Measurements from ENCODE around the gene SAP130.
A peak's percentile ranks its signal among the peaks of the same experiment; 100 is the strongest.

SAP130 gene
- total RNA-seq = 36.8 reads per million, percentile 61 among the genes with 10 or more reads in this experiment

DNA sequence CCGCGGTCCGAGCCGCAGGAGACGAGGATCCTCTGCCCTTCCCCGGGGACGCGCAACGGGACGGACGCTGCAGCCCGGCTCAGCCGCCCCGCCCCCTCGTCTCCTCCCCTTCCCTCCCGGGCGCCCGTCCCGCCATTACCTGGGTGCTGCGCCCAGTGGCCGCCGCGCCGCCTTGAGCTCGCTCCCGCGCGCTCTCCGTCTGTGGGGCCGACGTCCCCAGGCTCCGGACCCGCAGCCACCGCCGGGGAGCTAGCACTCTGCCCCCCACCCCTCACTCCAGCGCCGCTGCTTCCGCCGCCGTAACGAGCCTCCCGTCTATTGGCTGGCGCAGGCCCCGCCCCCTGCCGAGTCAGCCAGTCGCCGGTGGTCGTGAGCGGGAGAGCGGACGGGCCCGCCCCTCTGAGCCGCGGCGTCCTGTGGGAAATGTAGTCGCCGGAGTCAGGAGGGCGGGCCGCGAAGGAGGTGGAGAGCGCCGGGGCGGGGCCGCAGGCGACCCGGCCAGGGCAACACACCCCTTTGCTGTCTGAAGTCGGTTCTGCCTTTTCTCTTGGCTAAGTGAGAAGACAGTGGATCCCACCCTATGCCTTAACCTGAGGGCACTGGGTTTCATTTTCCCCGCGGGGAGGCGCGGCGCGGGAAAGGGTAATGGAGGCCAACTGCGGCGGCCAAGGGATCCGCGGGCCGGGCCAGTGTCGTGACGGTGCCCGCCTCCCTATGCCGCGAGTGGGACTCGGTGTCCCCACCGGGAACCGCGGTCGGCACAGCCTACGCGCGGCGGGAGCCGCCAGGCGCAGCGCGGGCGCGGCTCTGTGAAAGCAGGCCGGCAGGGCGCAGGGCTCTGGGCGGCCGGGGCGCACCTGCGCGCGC lies at the start of gene SAP130:
SAP130 (minus strand) TSS at position 259 of the 867 bp plus-strand sequence. CDS start 1,767 bp downstream, outside the sequence.
- DNase-seq = peak; percentile 98

- no peak for DNase-seq
Measured at GRCh38 chr2:128076461-128077106, 48.7 kb upstream of the SAP130 start.

DNA sequence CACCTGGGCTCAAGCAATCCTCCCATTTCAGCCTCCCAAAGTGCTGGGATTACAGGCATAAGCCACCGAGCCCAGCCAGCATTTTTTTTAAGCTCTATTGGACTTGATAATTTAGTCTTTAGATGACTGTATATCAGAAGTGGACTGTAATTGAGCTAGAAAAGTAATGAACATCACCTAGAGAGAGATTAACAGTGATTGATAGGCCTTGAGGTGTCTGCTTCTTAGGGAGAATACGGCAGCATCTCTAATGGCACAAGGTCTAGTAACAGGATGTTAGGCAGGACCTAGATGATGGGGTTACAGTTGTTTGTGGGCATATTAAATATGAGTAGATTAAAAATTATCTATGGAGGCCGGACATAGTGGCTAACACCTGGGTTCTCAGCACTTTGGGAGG lies 45.4 kb upstream of the SAP130 start:
- no peak for DNase-seq

DNA sequence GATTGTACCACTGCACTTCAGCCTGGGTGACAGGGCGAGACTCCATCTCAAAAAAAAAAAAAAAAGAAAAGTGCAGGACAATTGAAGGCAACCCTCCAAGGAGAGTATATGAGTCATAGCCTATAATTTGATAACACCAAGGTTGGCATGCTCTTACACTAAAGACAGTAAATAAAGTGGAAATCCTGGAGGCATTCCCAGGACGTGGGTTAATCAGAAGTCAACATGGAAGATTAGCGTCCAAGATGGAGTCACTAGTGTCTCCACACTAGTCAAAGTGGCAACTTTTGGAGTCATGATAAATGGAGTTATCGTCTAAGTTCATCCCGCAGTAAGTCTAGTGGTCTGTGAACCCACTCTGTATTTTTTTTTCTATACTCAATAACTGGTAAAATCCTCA lies 41.9 kb upstream of the SAP130 start:
- DNase-seq = no peak

- DNase-seq = no peak
Measured at GRCh38 chr2:128064353-128064752, 36.5 kb upstream of the SAP130 start.

- DNase-seq = no peak
Measured at GRCh38 chr2:128062571-128062970, 34.7 kb upstream of the SAP130 start.

DNA sequence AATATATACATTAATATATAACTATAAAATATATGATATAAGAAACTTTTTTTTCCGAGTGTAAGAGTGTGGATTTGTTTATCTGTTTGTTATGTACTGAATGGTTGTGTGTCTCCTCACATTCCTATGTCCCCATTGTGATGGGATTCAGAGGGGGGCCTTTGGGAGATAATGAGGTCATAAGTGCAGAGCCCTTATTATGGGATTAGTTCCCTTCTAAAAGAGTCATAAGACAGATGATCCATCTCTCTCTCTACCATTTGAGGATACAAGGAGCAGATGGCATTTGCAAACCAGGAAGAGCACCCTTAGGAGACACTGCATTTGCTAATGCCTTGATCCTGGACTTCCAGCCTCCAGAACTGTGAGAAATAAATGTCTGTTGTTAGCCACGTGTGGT lies 30.3 kb upstream of the SAP130 start:
- DNase-seq = no peak

DNA sequence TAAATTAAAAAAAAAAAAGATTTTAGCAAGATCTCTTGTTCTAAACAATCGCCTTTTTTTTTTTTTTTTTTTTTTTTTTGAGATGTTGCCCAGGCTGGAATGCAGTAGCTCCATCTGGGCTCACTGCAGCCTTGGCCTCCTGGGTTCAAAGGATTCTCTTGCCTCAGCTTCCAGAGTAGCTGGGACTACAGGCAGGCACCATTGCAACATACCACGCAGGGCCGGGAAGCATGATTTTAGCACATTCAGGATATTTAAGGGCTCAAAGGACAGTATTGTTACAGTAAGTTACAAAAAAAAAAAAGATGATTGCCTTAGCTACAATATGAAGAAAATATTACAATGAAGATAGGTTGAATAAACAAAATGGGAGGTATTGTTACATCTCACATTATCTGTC lies 29.5 kb upstream of the SAP130 start:
- no peak for DNase-seq

DNA sequence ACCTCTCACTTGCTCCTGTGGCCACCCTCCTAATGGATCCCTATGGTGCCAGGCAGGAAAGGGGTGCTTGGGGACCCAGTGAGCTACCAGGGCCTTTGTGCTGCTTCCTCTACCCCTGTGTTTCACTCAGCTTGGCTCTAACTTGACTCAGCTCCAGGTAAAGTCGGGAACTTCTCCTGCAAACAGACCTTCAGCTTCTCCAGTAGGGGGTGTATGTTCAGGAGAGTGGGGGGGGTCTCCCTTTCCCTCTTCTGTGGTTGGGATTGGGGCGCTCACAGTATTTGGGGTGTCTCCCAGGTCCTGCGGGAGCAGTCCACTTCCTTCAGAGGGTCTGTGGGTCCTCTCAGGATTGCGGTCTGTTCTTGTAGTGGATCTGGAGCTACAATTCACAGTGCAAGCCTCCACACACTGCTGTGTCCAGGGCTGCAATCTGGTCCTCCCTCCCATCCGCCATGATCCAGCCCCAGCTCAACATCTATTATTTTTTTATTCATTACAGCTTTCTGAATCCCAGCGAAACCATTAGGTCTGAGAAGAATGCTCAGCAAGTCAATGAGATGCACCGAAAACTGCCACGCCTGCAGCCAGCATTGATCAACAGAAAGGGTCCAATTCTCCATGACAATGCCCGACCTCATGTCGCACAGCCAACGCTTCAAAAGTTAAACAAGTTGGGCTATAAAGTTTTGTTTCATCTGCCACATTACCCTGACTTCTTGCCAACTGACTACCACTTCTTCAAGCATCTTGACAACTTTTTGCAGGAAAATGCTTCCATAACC lies 26.4 kb upstream of the SAP130 start:
- no peak for DNase-seq

DNA sequence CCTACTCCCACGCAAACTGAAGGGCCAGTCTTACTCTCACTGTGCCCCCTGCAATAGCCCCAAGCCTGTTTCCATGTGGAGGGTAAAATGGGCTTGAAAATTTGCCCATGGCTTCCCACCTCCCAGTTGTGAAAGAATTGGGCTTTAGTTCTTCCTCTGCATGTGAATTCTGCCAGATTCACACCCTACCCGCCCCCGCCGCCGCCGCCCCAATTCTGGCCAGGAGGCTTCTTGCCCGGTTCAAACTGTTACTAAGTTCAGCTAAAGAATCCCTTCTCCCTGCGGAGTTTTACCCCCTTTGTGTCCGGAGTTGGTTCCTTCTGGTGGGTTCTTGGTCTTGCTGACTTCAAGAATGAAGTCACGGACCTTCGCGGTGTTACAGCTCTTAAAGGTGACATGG lies 25.5 kb upstream of the SAP130 start:
- no peak for DNase-seq

GRCh38 chr2:128043041-128043440 lies 15.2 kb upstream of the SAP130 start:
- DNase-seq = no peak

- no peak for DNase-seq
Measured at GRCh38 chr2:128041561-128041960, 13.7 kb upstream of the SAP130 start.

GRCh38 chr2:128040166-128040771 lies 12.4 kb upstream of the SAP130 start:
- DNase-seq = no peak

DNA sequence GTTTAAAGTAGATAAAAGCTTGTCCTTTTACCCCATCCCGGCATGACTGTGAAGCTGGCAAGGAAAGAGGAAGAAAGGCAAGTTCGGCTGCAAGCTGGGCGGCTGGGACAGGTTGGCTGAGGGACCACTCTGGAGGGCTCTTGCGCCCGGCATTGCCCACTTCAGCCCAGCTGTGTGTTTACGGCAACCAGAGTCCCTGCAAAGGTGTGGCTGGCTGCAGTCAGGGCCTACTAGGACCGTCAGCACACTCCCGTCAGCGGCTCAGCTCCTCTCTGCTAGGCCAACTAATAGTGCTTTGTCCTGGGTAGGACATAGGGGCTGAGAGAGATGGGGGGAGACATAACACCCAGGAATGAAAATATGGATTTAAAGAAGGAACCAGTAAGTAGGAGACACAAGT lies 11.7 kb upstream of the SAP130 start:
- no peak for DNase-seq

GRCh38 chr2:128038411-128038810 lies 10.6 kb upstream of the SAP130 start:
- no peak for DNase-seq

DNA sequence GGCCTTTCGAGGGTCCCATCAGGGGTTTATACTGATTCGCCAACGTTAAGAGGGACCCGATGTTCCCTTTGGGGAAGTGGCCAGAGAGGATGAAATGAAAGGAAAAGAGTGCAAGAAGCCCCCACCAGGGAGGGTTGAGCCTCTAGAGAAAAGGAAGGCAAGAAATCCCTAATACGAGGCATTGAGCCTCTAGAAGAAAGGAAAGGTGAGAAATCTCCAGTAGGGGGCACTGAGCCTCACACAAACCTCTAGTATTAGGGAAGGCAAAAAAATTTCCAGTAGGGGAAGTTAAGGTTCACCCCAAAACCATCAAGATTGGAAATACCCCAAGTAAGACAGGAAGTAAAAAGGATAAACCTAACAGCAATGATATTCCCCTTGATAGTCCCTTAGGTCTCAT lies 9.8 kb upstream of the SAP130 start:
- DNase-seq = no peak

- no peak for DNase-seq
Measured at GRCh38 chr2:128036748-128037607, 9.1 kb upstream of the SAP130 start.

DNA sequence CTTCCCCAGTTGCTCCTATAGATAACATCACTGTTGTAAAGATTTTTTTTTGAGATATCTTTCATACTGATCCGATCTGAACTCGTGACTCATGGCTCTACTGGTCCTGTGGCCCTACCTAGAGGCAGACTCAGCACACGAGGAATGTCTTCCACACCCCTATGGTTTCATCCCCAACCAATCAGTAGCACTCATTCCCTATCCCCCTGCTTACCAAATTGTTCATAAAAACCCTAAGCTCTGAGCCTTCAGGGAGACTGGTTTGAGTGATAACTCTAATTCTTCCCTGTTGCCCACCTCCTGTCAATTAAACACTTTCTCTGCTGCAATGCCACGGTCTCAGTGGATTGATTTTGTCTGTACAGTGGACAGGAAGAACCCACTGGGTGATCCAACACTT lies 4.2 kb upstream of the SAP130 start:
- DNase-seq = no peak

GRCh38 chr2:128028668-128029054 lies 802 bp upstream of the SAP130 start:
- no peak for DNase-seq

- DNase-seq = peak; percentile 97
Measured at GRCh38 chr2:128027278-128027800, 520 bp downstream of the SAP130 start.

GRCh38 chr2:128026448-128027277 lies 1.2 kb downstream of the SAP130 start:
- no peak for DNase-seq

All from effector CD4-positive, alpha-beta T cell (primary cell).